Hepatocyte (in vitro differentiated cells): Measurements from ENCODE around the gene RASSF1. TPM values are rescaled to one million over a fixed set of nuclear protein-coding genes. Genes with fewer than 3 reads are reported as not detected.

Experiments used
- DNase-seq: peaks from one replicate; pipeline ENCODE4 v3.0.0-alpha.2; 2016; ENCODE audit warnings: low spot score
- H2AFZ ChIP-seq: fragments of 200-600 bp; sonication (generic); 2 replicates; pipeline ENCODE4 v1.6.0; 2016; ENCODE audit warnings: antibody characterized with exemption, mild to moderate bottlenecking
- H3K27ac ChIP-seq: fragments of 200-600 bp; sonication (generic); 2 replicates; pipeline ENCODE4 v1.5.1; 2016; ENCODE audit warnings: mild to moderate bottlenecking
- H3K27me3 ChIP-seq: fragments of 200-600 bp; sonication (generic); 2 replicates; pipeline ENCODE4 v1.6.1; 2016
- H3K36me3 ChIP-seq: fragments of 200-600 bp; sonication (generic); replicated peaks from 2 replicates; pipeline ENCODE4 v1.5.1; 2016; ENCODE audit warnings: low read depth; ENCODE audit not compliant: insufficient read depth
- H3K4me1 ChIP-seq: fragments of 200-600 bp; sonication (generic); 2 replicates; pipeline ENCODE4 v1.5.1; 2016; ENCODE audit warnings: mild to moderate bottlenecking, moderate library complexity; ENCODE audit not compliant: insufficient read depth
- H3K4me2 ChIP-seq: fragments of 200-600 bp; sonication (generic); 2 replicates; pipeline ENCODE4 v1.6.0; 2016
- H3K4me3 ChIP-seq: fragments of 200-600 bp; sonication (generic); 2 replicates; pipeline ENCODE4 v1.5.1; 2016; ENCODE audit warnings: mild to moderate bottlenecking
- H3K79me2 ChIP-seq: fragments of 200-600 bp; sonication (generic); 2 replicates; pipeline ENCODE4 v1.6.0; 2017; ENCODE audit warnings: mild to moderate bottlenecking
- H3K9me2 ChIP-seq: fragments of 200-600 bp; sonication (generic); replicated peaks from 2 replicates; pipeline ENCODE4 v1.6.0; 2017; ENCODE audit warnings: mild to moderate bottlenecking; ENCODE audit not compliant: insufficient read depth
- H3K9me3 ChIP-seq: fragments of 200-600 bp; sonication (generic); 2 replicates; pipeline ENCODE4 v1.5.1; 2016; ENCODE audit warnings: low read depth, mild to moderate bottlenecking
- H4K20me1 ChIP-seq: fragments of 200-600 bp; sonication (generic); 2 replicates; pipeline ENCODE4 v1.6.0; 2016; ENCODE audit warnings: mild to moderate bottlenecking; ENCODE audit not compliant: insufficient read depth, poor library complexity, severe bottlenecking
- CTCF ChIP-seq: fragments of 200-600 bp; sonication (generic); IDR thresholded peaks from 2 replicates; pipeline ENCODE4 v1.5.1; 2016; ENCODE audit warnings: antibody characterized with exemption, mild to moderate bottlenecking; ENCODE audit not compliant: poor library complexity
- EZH2 ChIP-seq: fragments of 200-600 bp; sonication (generic); IDR thresholded peaks from 2 replicates; pipeline ENCODE4 v1.6.1; 2016; ENCODE audit warnings: antibody characterized with exemption, mild to moderate bottlenecking, borderline replicate concordance
- EZH2phosphoT487 ChIP-seq: fragments of 200-600 bp; sonication (generic); IDR thresholded peaks from one replicate; pipeline ENCODE4 v1.6.1; 2018; ENCODE audit warnings: antibody characterized with exemption, mild to moderate bottlenecking, low read depth, moderate library complexity; ENCODE audit not compliant: unreplicated experiment, severe bottlenecking
- WGBS: methylation state at CpG from one replicate; pipeline ENCODE4 v1.1.6; 2016; ENCODE audit warnings: low lambda C conversion rate; ENCODE audit errors: missing lambda C conversion rate; 5-methylcytosine and 5-hydroxymethylcytosine counted together
- polyA plus RNA-seq: library from polyadenylated mRNA; unstranded; fragments of >200 nt; fragmentation: Nextera tagmentation; extraction: Ambion mirVana; gene quantifications from 2 replicates; pipeline ENCODE4 v1.2.1, GENCODE V29; 2016
- total RNA-seq: library from RNA; depleted of rRNA; stranded (reverse); fragments of >200 nt; gene quantifications from 2 replicates; pipeline ENCODE4 v1.2.3, GENCODE V29; 2014

The RASSF1 gene
- total and polyA plus RNA-seq, 2 experiments from 2014 or later: 11.3 to 22.9 TPM

DNA sequence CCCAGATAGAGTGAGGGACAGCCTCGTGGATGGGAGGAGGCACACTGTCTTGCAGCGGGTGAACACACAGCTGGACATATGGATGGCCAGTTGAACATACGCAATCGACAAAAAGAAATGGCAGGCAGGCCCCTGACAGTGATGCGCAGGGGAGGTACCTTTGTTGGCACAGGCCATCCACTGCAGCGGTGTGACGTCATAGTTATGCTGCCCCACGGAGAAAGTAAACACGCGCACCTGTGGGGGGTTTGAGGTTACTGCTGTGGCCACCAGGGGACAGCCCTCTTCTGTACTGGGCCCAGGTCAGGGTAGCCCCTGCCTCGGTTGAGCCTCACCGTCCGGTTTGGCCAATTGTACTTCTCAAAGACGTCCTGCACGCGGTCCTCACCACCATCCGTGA is 38.1 kb upstream of the RASSF1 start:
- Histone ChIP-seq H3K4me3 (no peak overlapping the region), H3K27ac (no peak overlapping the region), H3K79me2 (no peaks in the 10 kb centered on the region), H4K20me1 (no peaks in the 10 kb centered on the region), H3K36me3 (no peaks in the 10 kb centered on the region), H3K4me2 (no peak overlapping the region), H3K9me2 (no peaks in the 10 kb centered on the region), H3K27me3 (no peaks in the 10 kb centered on the region), H3K4me1 (no peaks in the 10 kb centered on the region), H2AFZ (no peak overlapping the region), H3K9me3 (no peaks in the 10 kb centered on the region)
- 86% methylated on average over 16 of the region's 17 CpGs for WGBS
- no peak for DNase-seq
- TF ChIP-seq EZH2phosphoT487: no peak
- no peak for TF ChIP-seq EZH2
- TF ChIP-seq CTCF: no peak

GRCh38 chr3:50378024-50378423 is 37.4 kb upstream of the RASSF1 start:
- no peak for TF ChIP-seq EZH2phosphoT487
- TF ChIP-seq CTCF: no peak
- TF ChIP-seq EZH2: no peak

GRCh38 chr3:50375258-50375931 is 34.8 kb upstream of the RASSF1 start:
- no peaks in the 10 kb centered on the region for H3K9me2 ChIP-seq
- no peak overlapping the region for H3K4me2 ChIP-seq
- H4K20me1 ChIP-seq: no peaks in the 10 kb centered on the region
- H2AFZ ChIP-seq: no peak overlapping the region
- TF ChIP-seq EZH2 (no peak), CTCF (peak; percentile 3), EZH2phosphoT487 (no peak)
- no peaks in the 10 kb centered on the region for H3K36me3 ChIP-seq
- WGBS: 71% methylated on average over 7 of the region's 7 CpGs
- DNase-seq: no peak
- H3K27ac ChIP-seq: no peak overlapping the region
- no peaks in the 10 kb centered on the region for H3K27me3 ChIP-seq
- H3K4me1 ChIP-seq: peaks cover 3% of the 10 kb centered on the region
- no peaks in the 10 kb centered on the region for H3K79me2 ChIP-seq
- no peak overlapping the region for H3K4me3 ChIP-seq
- H3K9me3 ChIP-seq: no peaks in the 10 kb centered on the region

More at GRCh38 chr3:50378024-50378423, 37.4 kb upstream of the RASSF1 start:
- Histone ChIP-seq H3K9me2 (no peaks in the 10 kb centered on the region), H3K4me1 (peaks cover 2% of the 10 kb centered on the region), H3K4me2 (no peak overlapping the region), H3K4me3 (no peak overlapping the region), H3K27me3 (no peaks in the 10 kb centered on the region), H3K27ac (no peak overlapping the region), H3K36me3 (no peaks in the 10 kb centered on the region), H4K20me1 (no peaks in the 10 kb centered on the region), H3K9me3 (no peaks in the 10 kb centered on the region), H3K79me2 (no peaks in the 10 kb centered on the region), H2AFZ (no peak overlapping the region)
- no peak for DNase-seq
- 87% methylated on average over 6 of the region's 6 CpGs for WGBS
